NCI-H2196 treated with DMSO at 0.1 percent for 48 hours (cell line): ENCODE measurements around the gene NKAIN4.

ENCODE experiments used
- DNase-seq: peaks from one replicate; lab custom pipeline; 2025; ENCODE audit not compliant: unreplicated experiment; lab: John Stamatoyannopoulos, UW

Gene NKAIN4

GRCh38 chr20:63198606-63199005, 55.7 kb downstream of the NKAIN4 start:
- no peak for DNase-seq

GRCh38 chr20:63196768-63197470, 57.3 kb downstream of the NKAIN4 start:
- DNase-seq, result no peak

GRCh38 chr20:63194797-63195173, 59.5 kb downstream of the NKAIN4 start:
- no peak for DNase-seq

- DNase-seq, result no peak
Measured at GRCh38 chr20:63194007-63194796, 60.1 kb downstream of the NKAIN4 start.

- no peak for DNase-seq
Measured at GRCh38 chr20:63192721-63193120, 61.5 kb downstream of the NKAIN4 start.

- peak; percentile 91 for DNase-seq
Measured at GRCh38 chr20:63191400-63191799, 62.9 kb downstream of the NKAIN4 start.

- DNase-seq, result no peak
Measured at GRCh38 chr20:63190828-63191227, 63.4 kb downstream of the NKAIN4 start.
